Heart left ventricle (tissue), 16 donors: ENCODE measurements around the gene VTI1A. TPM values are rescaled to one million over a fixed set of nuclear protein-coding genes. Genes with fewer than 3 reads are reported as not detected.

ENCODE experiments used
- ATAC-seq, 4 donors: fragments of 200-7000 bp; cut with Tn5 transposase; one replicate each; pipeline ENCODE4 v1.9.1; 2020 to 2022; ENCODE audit warnings: moderate library complexity in 4 of 4, mild to moderate bottlenecking in 3 of 4, moderate number of reproducible peaks in 1 of 4
- DNase-seq, 5 donors: peaks; one replicate each; pipeline ENCODE4 v3.0.0-alpha.2; 2020
- H3K27ac ChIP-seq, 12 donors: fragments of 200-600 bp; sonication (generic) in 4 of 12; one replicate each; pipeline versions ENCODE4 v1.5.0 to v1.8.0; 2016 to 2022; ENCODE audit warnings: mild to moderate bottlenecking in 2 of 12
- H3K27me3 ChIP-seq, 9 donors: fragments of 200-600 bp; sonication (generic) in 2 of 9; one replicate each; pipeline versions ENCODE4 v1.5.1 to v1.8.0; 2016 to 2022; ENCODE audit warnings: mild to moderate bottlenecking in 3 of 9
- H3K36me3 ChIP-seq, 9 donors: fragments of 200-600 bp; sonication (generic) in 2 of 9; one replicate each; pipeline versions ENCODE4 v1.5.0 to v1.8.0; 2018 to 2022; ENCODE audit warnings: mild to moderate bottlenecking in 2 of 9
- H3K4me1 ChIP-seq, 12 donors: fragments of 200-600 bp; sonication (generic) in 4 of 12; one replicate each; pipeline versions ENCODE4 v1.5.0 to v1.8.0; 2016 to 2022; ENCODE audit warnings: mild to moderate bottlenecking in 3 of 12
- H3K4me3 ChIP-seq, 12 donors: fragments of 200-600 bp; sonication (generic) in 4 of 12; one replicate each; pipeline versions ENCODE4 v1.5.0 to v1.8.0; 2017 to 2022; ENCODE audit warnings: mild to moderate bottlenecking in 9 of 12, moderate library complexity in 4 of 12
- H3K9me3 ChIP-seq, 12 donors: fragments of 200-600 bp; sonication (generic) in 4 of 12; one replicate each; pipeline versions ENCODE4 v1.5.0 to v1.8.0; 2016 to 2022; ENCODE audit warnings: mild to moderate bottlenecking in 1 of 12
- CTCF ChIP-seq, 12 donors: fragments of 200-600 bp; sonication (generic) in 4 of 12; IDR thresholded peaks; one replicate each; pipeline versions ENCODE4 v1.5.0 to v1.8.0; 2018 to 2022; ENCODE audit warnings: antibody characterized with exemption in 12 of 12, mild to moderate bottlenecking in 5 of 12
- POLR2A ChIP-seq, 2 donors: fragments of 450-650 bp; IDR thresholded peaks; one replicate each; pipeline ENCODE4 v1.6.1; 2017; ENCODE audit warnings: antibody characterized with exemption in 2 of 2, mild to moderate bottlenecking in 2 of 2, moderate library complexity in 2 of 2
- WGBS, 4 donors: extraction: QIAGEN DNeasy Blood & Tissue Kit in 2 of 4; methylation state at CpG; one replicate each; pipeline versions ENCODE4 v1.1.5 to v1.1.7; 2013 to 2018; 5-methylcytosine and 5-hydroxymethylcytosine counted together
- intact Hi-C, 10 donors: fragments of 100-400 bp; cut with DNase I; formaldehyde crosslinking; loops; one replicate each; pipeline versions ENCODE4 v1.11.1 to v1.14.2; 2022
- polyA plus RNA-seq, 2 donors: library from polyadenylated mRNA; stranded (reverse); fragments of 200-250 nt; gene quantifications; one replicate each; pipeline ENCODE4 v1.2.3, GENCODE V29; 2013
- total RNA-seq, 9 donors: library from RNA; depleted of rRNA in 2 of 9; stranded (reverse); fragments of >200 nt in 2 of 9; fragmentation: NEBNext Ultra II Directional in 3 of 9; extraction: Animal tissue kit (Norgen Biotek cat#: 25700) in 3 of 9; gene quantifications; one replicate each; pipeline versions ENCODE4 v1.1.0 to v1.2.4, GENCODE V29; 2016 to 2023
- donor health status: ischemic (EF 13 %, LVEDD 7.1; RV severe dilation, severe dysfunction).
- donor health status: healthy with polysubstance abuse.
- donor health status: DM: no; HTN: yes; CAD: no.
- donor health status: DM: no; HTN: no; CAD: no.
- donor health status: ischemic (EF 25% LVEDD 6.9; RV normal size, moderate dysfunction).
- donor health status: ischemic (EF 25% LVEDD 5.7; RV mildly dilated, moderate dysfunction).
- donor health status: healthy.
- donor health status: DM: yes; HTN: yes; CAD: no.
- donor health status: ischemic (EF 35%, LVEDD 5.7; RV mildly dilated, moderate dysfunction).
- donor health status: nonischemic (EF 11% LVEDD 7.7; RV severe dilation, severe dysfunction).
- donor health status: DM: yes; HTN: yes; CAD: no.
- donor health status: PGD.
- donor health status: ischemic (EF 29% LVEDD 5.4; RV normal size, mild dysfunction).
- donor health status: nonischemic (EF 23%, LVEDD 6.1; RV moderate dilation, normal function).

Gene VTI1A
- total and polyA plus RNA-seq, 11 donors = 6.0 to 33.1 (median 23.2) TPM

GRCh38 chr10:112517451-112517862, 70.4 kb downstream of the VTI1A start:
- peaks cover 0 to 10% (median 0%) of the 10 kb centered on the region in 12 donors for H3K4me1 ChIP-seq
- no peak overlapping the region for H3K27ac ChIP-seq
- TF ChIP-seq CTCF (IDR thresholded peaks at IDR 0.05) (no peak), POLR2A (IDR thresholded peaks at IDR 0.05) (no peak)
- ATAC-seq (no peak), DNase-seq (no peak)
- no peak overlapping the region for H3K4me3 ChIP-seq
- no peaks in the 10 kb centered on the region for H3K36me3 ChIP-seq
- H3K27me3 ChIP-seq = no peaks in the 10 kb centered on the region
- WGBS, 4 donors = 88 to 93% (median 90%) methylated on average over 5 of the region's 5 CpGs
- H3K9me3 ChIP-seq = no peaks in the 10 kb centered on the region
- intact Hi-C loops = no loop called here

GRCh38 chr10:112519133-112519761, 72.2 kb downstream of the VTI1A start:
- 95 to 97% (median 97%) methylated on average over 5 of the region's 5 CpGs for WGBS, 4 donors

GRCh38 chr10:112520914-112521313, 73.9 kb downstream of the VTI1A start:
- Histone ChIP-seq H3K9me3 (no peaks in the 10 kb centered on the region), H3K27me3 (no peaks in the 10 kb centered on the region), H3K4me1 (peaks cover 0 to 10% (median 0%) of the 10 kb centered on the region in 12 donors), H3K36me3 (no peaks in the 10 kb centered on the region), H3K27ac (no peak overlapping the region), H3K4me3 (no peak overlapping the region)
- TF ChIP-seq CTCF (IDR thresholded peaks at IDR 0.05) = no peak
- WGBS, 4 donors = 78 to 89% (median 86%) methylated on average over 1 of the region's 1 CpG
- ATAC-seq = no peak
- intact Hi-C loops = no loop called here
- no peak for DNase-seq

More at GRCh38 chr10:112519133-112519761, 72.2 kb downstream of the VTI1A start:
- no peaks in the 10 kb centered on the region for H3K9me3 ChIP-seq
- H3K4me1 ChIP-seq = peaks cover 0 to 10% (median 0%) of the 10 kb centered on the region in 12 donors
- no peaks in the 10 kb centered on the region for H3K27me3 ChIP-seq
- no peak overlapping the region for H3K27ac ChIP-seq
- no peak overlapping the region for H3K4me3 ChIP-seq
- ATAC-seq (no peak), DNase-seq (no peak)
- intact Hi-C loops = no loop called here
- no peaks in the 10 kb centered on the region for H3K36me3 ChIP-seq
- TF ChIP-seq POLR2A (IDR thresholded peaks at IDR 0.05) (no peak), CTCF (IDR thresholded peaks at IDR 0.05) (no peak)

GRCh38 chr10:112524641-112525040, 77.6 kb downstream of the VTI1A start:
- H3K27me3 ChIP-seq = no peaks in the 10 kb centered on the region
- H3K27ac ChIP-seq = no peak overlapping the region
- H3K4me1 ChIP-seq = peaks cover 0 to 10% (median 0%) of the 10 kb centered on the region in 12 donors
- no peaks in the 10 kb centered on the region for H3K9me3 ChIP-seq
- peaks cover 0 to 12% (median 0%) of the 10 kb centered on the region in 9 donors for H3K36me3 ChIP-seq
- TF ChIP-seq CTCF (IDR thresholded peaks at IDR 0.05) (no peak), POLR2A (IDR thresholded peaks at IDR 0.05) (no peak)
- H3K4me3 ChIP-seq = no peak overlapping the region
- no peak for DNase-seq
- no peak for ATAC-seq
- intact Hi-C loops = no loop called here
